H9 (cell line): ENCODE results near the gene USP43. TPM values are rescaled to one million over a fixed set of nuclear protein-coding genes. Genes with fewer than 3 reads are reported as not detected.

Experiments used
- DNase-seq: peaks from one replicate; pipeline ENCODE4 v3.0.0-alpha.2; 2017
- H2AFZ ChIP-seq: one replicate; pipeline ENCODE4 v1.6.1; 2013; ENCODE audit warnings: mild to moderate bottlenecking, low read length, control low read depth, moderate library complexity
- H2AK5ac ChIP-seq: 2 replicates; pipeline ENCODE4 v1.6.1; 2013; ENCODE audit warnings: low read length, control low read depth, mixed read lengths; ENCODE audit not compliant: insufficient read length
- H2BK120ac ChIP-seq: one replicate; pipeline ENCODE4 v1.6.1; 2013; ENCODE audit warnings: low read depth, mild to moderate bottlenecking, low read length, control low read depth, inconsistent platforms; ENCODE audit not compliant: poor library complexity, severe bottlenecking
- H2BK12ac ChIP-seq: 2 replicates; pipeline ENCODE4 v1.6.1; 2013; ENCODE audit warnings: low read length, control low read depth, mixed read lengths, low read depth; ENCODE audit not compliant: insufficient read length
- H2BK15ac ChIP-seq: 2 replicates; pipeline ENCODE4 v1.6.1; 2013; ENCODE audit warnings: low read depth, low read length, control low read depth
- H2BK20ac ChIP-seq: one replicate; pipeline ENCODE4 v1.6.1; 2013; ENCODE audit warnings: low read depth, mild to moderate bottlenecking, low read length, control low read depth, inconsistent platforms; ENCODE audit not compliant: poor library complexity, severe bottlenecking
- H2BK5ac ChIP-seq: 2 replicates; pipeline ENCODE4 v1.6.1; 2013; ENCODE audit warnings: low read length, control low read depth, mixed read lengths; ENCODE audit not compliant: insufficient read length
- H3K14ac ChIP-seq: 2 replicates; pipeline ENCODE4 v1.6.1; 2013; ENCODE audit warnings: low read length, control low read depth; ENCODE audit not compliant: insufficient read depth
- H3K18ac ChIP-seq: 2 replicates; pipeline ENCODE4 v1.6.1; 2013; ENCODE audit warnings: low read depth, mild to moderate bottlenecking, mixed read lengths, low read length, control low read depth; ENCODE audit not compliant: insufficient read length
- H3K23ac ChIP-seq: 2 replicates; pipeline ENCODE4 v1.6.1; 2013; ENCODE audit warnings: low read length, control low read depth, mixed read lengths, low read depth; ENCODE audit not compliant: insufficient read length
- H3K23me2 ChIP-seq: 2 replicates; pipeline ENCODE4 v1.6.1; 2013; ENCODE audit warnings: low read depth, mild to moderate bottlenecking, mixed read lengths, low read length, control low read depth; ENCODE audit not compliant: insufficient read length, poor library complexity, severe bottlenecking
- H3K27ac ChIP-seq: 2 replicates; pipeline ENCODE4 v1.5.1; 2013; ENCODE audit warnings: low read length, control low read depth, mixed read lengths, low read depth; ENCODE audit not compliant: insufficient read length
- H3K27me3 ChIP-seq: 2 replicates; pipeline ENCODE4 v1.6.1; 2013; ENCODE audit warnings: low read length, control low read depth, inconsistent platforms; ENCODE audit not compliant: insufficient read depth
- H3K4ac ChIP-seq: 2 replicates; pipeline ENCODE4 v1.6.1; 2013; ENCODE audit warnings: low read depth, mild to moderate bottlenecking, control low read depth, inconsistent platforms, low read length, moderate library complexity
- H3K4me1 ChIP-seq: 2 replicates; pipeline ENCODE4 v1.6.1; 2013; ENCODE audit warnings: low read length, control low read depth, inconsistent platforms; ENCODE audit not compliant: insufficient read depth
- H3K4me2 ChIP-seq: 2 replicates; pipeline ENCODE4 v1.6.1; 2013; ENCODE audit warnings: low read length, control low read depth, mixed read lengths; ENCODE audit not compliant: insufficient read length, insufficient read depth
- H3K56ac ChIP-seq: 2 replicates; pipeline ENCODE4 v1.6.1; 2013; ENCODE audit warnings: low read depth, mild to moderate bottlenecking, mixed read lengths, low read length, control low read depth; ENCODE audit not compliant: insufficient read length
- H3K79me1 ChIP-seq: 2 replicates; pipeline ENCODE4 v1.6.1; 2013; ENCODE audit warnings: low read depth, mild to moderate bottlenecking, moderate library complexity, low read length, control low read depth, inconsistent platforms; ENCODE audit not compliant: insufficient read depth, poor library complexity, severe bottlenecking
- H3K79me2 ChIP-seq: 2 replicates; pipeline ENCODE4 v1.6.1; 2013; ENCODE audit warnings: low read length, control low read depth, inconsistent platforms; ENCODE audit not compliant: insufficient read depth
- H3K9ac ChIP-seq: 2 replicates; pipeline ENCODE4 v1.6.1; 2013; ENCODE audit warnings: low read length, control low read depth, mixed read lengths; ENCODE audit not compliant: insufficient read length; ENCODE audit errors: extremely low read depth
- H3K9me3 ChIP-seq: one replicate; pipeline ENCODE4 v1.6.1; 2013; ENCODE audit warnings: low read depth, low read length, inconsistent platforms; ENCODE audit not compliant: control insufficient read depth
- H3T11ph ChIP-seq: one replicate; pipeline ENCODE4 v1.6.1; 2013; ENCODE audit warnings: mild to moderate bottlenecking, low read length, control low read depth, inconsistent platforms
- H4K20me1 ChIP-seq: one replicate; pipeline ENCODE4 v1.6.1; 2013; ENCODE audit not compliant: control insufficient read depth, insufficient read length, insufficient read depth
- H4K5ac ChIP-seq: 2 replicates; pipeline ENCODE4 v1.6.1; 2013; ENCODE audit warnings: low read depth, mild to moderate bottlenecking, mixed read lengths, low read length, control low read depth; ENCODE audit not compliant: insufficient read length
- H4K8ac ChIP-seq: replicated peaks from 2 replicates; pipeline ENCODE4 v1.6.1; 2013; ENCODE audit warnings: low read length, control low read depth, mixed read lengths, low read depth; ENCODE audit not compliant: insufficient read length
- H4K91ac ChIP-seq: 2 replicates; pipeline ENCODE4 v1.6.1; 2013; ENCODE audit warnings: low read depth, mild to moderate bottlenecking, moderate library complexity, mixed read lengths, low read length, control low read depth; ENCODE audit not compliant: insufficient read length
- H3K27ac Mint-ChIP-seq, 3 experiments: 2 replicates in 2 of 3; 3 replicates in 1 of 3; pipeline ENCODE4 v1.8.0; 2020 to 2021; ENCODE audit warnings: mixed read lengths in 3 of 3, mild to moderate bottlenecking in 1 of 3, moderate library complexity in 1 of 3
- H3K27me3 Mint-ChIP-seq: 2 replicates; pipeline ENCODE4 v1.8.0; 2021; ENCODE audit warnings: low read depth, mild to moderate bottlenecking, moderate library complexity, mixed read lengths
- H3K36me3 Mint-ChIP-seq, 3 experiments: 2 replicates in 2 of 3; 3 replicates in 1 of 3; pipeline ENCODE4 v1.8.0; 2020 to 2021; ENCODE audit warnings: low read depth in 3 of 3, mixed read lengths in 3 of 3; ENCODE audit not compliant: insufficient read depth in 1 of 3
- H3K4me1 Mint-ChIP-seq, 2 experiments: 2 replicates each; pipeline ENCODE4 v1.8.0; 2020; ENCODE audit warnings: mixed read lengths in 2 of 2
- H3K4me3 Mint-ChIP-seq, 2 experiments: 2 replicates in 1 of 2; 3 replicates in 1 of 2; pipeline ENCODE4 v1.8.0; 2020 to 2021; ENCODE audit warnings: mild to moderate bottlenecking in 2 of 2, mixed read lengths in 2 of 2, moderate library complexity in 1 of 2
- H3K9me3 Mint-ChIP-seq, 2 experiments: 2 replicates in 1 of 2; 3 replicates in 1 of 2; pipeline ENCODE4 v1.8.0; 2020; ENCODE audit warnings: mild to moderate bottlenecking in 2 of 2, mixed read lengths in 2 of 2, moderate library complexity in 1 of 2
- WGBS: extraction: QIAGEN DNeasy Blood & Tissue Kit; methylation state at CpG from one replicate; pipeline ENCODE4 v1.1.7; 2013; ENCODE audit warnings: missing lambda C conversion rate, low lambda C conversion rate, mixed read lengths; ENCODE audit not compliant: insufficient read length; ENCODE audit errors: extremely low coverage; 5-methylcytosine and 5-hydroxymethylcytosine counted together
- total RNA-seq: library from RNA; stranded (reverse); gene quantifications from 2 replicates; pipeline ENCODE4 v1.2.1, GENCODE V29; 2021
- TF ChIP-seq, protein P1 (sequence below): fragments of 200-600 bp; sonication (generic); conservative IDR thresholded peaks from 3 replicates; pipeline ENCODE4 v1.8.0; 2021; ENCODE audit warnings: antibody characterized with exemption, mild to moderate bottlenecking

The USP43 gene
- total RNA-seq, 1 experiment from 2014 or later: 5.2 TPM

DNA sequence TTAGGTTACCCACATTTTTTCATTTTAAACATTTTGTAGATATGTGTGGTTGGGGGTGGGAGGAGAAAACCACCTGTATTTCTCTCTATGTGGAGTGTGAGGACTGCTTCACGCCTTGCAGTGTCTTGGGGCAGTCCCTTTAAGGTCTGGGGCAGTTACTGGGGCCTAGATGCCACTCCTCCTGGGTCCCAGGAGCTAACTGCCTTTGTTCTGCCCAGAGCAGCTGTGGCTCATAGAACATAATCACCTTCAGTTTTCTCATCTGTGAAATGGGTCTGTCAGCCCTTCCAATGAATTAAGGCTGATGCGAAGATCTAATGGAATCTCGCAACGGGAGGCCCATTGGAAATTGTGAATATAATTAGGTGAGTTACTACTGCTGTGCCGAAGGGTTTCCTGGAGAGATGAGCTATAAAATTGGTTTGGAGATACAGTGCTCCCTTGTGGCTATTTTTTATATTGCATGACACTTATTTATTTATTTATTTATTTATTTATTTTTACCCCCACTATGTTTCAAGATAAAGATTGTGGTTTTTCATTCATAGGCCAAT is 123.1 kb downstream of the USP43 start:
- H4K8ac ChIP-seq: no peak overlapping the region
- no peak overlapping the region for H4K91ac ChIP-seq
- H2BK120ac ChIP-seq: no peak overlapping the region
- no peak overlapping the region for H3K27ac ChIP-seq
- Mint-ChIP-seq H3K27ac (no peak overlapping the region), H3K4me1 (peaks cover 2 to 4% of the 10 kb centered on the region in 2 experiments; a peak in 2 of 4 replicates), H3K4me3 (no peak overlapping the region; a peak in 1 of 5 replicates), H3K27me3 (peaks cover 9% of the 10 kb centered on the region), H3K9me3 (no peaks in the 10 kb centered on the region), H3K36me3 (no peaks in the 10 kb centered on the region)
- H4K5ac ChIP-seq: no peak overlapping the region
- H3K23ac ChIP-seq: no peak overlapping the region
- no peak overlapping the region for H2AK5ac ChIP-seq
- no peak overlapping the region for H3K18ac ChIP-seq
- H4K20me1 ChIP-seq: no peaks in the 10 kb centered on the region
- DNase-seq: no peak
- no peak overlapping the region for H2AFZ ChIP-seq
- WGBS: no CpG with 5 or more reads among the region's 5 CpGs
- TF ChIP-seq, protein P1, sequence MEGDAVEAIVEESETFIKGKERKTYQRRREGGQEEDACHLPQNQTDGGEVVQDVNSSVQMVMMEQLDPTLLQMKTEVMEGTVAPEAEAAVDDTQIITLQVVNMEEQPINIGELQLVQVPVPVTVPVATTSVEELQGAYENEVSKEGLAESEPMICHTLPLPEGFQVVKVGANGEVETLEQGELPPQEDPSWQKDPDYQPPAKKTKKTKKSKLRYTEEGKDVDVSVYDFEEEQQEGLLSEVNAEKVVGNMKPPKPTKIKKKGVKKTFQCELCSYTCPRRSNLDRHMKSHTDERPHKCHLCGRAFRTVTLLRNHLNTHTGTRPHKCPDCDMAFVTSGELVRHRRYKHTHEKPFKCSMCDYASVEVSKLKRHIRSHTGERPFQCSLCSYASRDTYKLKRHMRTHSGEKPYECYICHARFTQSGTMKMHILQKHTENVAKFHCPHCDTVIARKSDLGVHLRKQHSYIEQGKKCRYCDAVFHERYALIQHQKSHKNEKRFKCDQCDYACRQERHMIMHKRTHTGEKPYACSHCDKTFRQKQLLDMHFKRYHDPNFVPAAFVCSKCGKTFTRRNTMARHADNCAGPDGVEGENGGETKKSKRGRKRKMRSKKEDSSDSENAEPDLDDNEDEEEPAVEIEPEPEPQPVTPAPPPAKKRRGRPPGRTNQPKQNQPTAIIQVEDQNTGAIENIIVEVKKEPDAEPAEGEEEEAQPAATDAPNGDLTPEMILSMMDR: peak; percentile 73
- no peak overlapping the region for H3K9ac ChIP-seq
- no peaks in the 10 kb centered on the region for H3K4me1 ChIP-seq
- H3K4me2 ChIP-seq: no peak overlapping the region
- no peak overlapping the region; the same call in 1 of the 2 replicates for H2BK15ac ChIP-seq
- no peaks in the 10 kb centered on the region for H3K9me3 ChIP-seq
- H2BK12ac ChIP-seq: no peak overlapping the region
- H3K56ac ChIP-seq: no peak overlapping the region
- no peak overlapping the region for H2BK20ac ChIP-seq
- no peak overlapping the region for H3K4ac ChIP-seq
- H3K27me3 ChIP-seq: no peaks in the 10 kb centered on the region
- no peaks in the 10 kb centered on the region for H3K79me2 ChIP-seq
- no peaks in the 10 kb centered on the region for H3K23me2 ChIP-seq
- H3K14ac ChIP-seq: no peak overlapping the region
- H2BK5ac ChIP-seq: no peak overlapping the region
- H3T11ph ChIP-seq: no peak overlapping the region
- no peaks in the 10 kb centered on the region for H3K79me1 ChIP-seq
